ENCODE measurements around the gene VIPAS39. TPM values are rescaled to one million over a fixed set of nuclear protein-coding genes. Genes with fewer than 3 reads are reported as not detected.
"Not testable (repeated sequence)": the region's sequence is repeated elsewhere in the genome, so short reads cannot be mapped to it uniquely, and the experiment has no call there.

The VIPAS39 gene
- total RNA-seq, 3 donors from 2014 or later = 17.8 to 23.1 (median 18.0) TPM

GRCh38 chr14:77426396-77426795, 31.0 kb downstream of the VIPAS39 start:
- no peak for TF ChIP-seq CTCF (IDR thresholded peaks at IDR 0.05)
- H3K4me1 ChIP-seq (ENCODE audit: low read depth) = no peaks in the 10 kb centered on the region
- H3K9me3 ChIP-seq = no peaks in the 10 kb centered on the region
- intact Hi-C loops (cut with DNase I, micrococcal nuclease) = no loop called here
- ATAC-seq (no peak), DNase-seq (no peak)
- H3K36me3 ChIP-seq (ENCODE audit: low read depth) = peaks cover 3% of the 10 kb centered on the region
- H3K4me3 ChIP-seq = no peak overlapping the region

GRCh38 chr14:77424862-77425261, 32.5 kb downstream of the VIPAS39 start:
- peaks cover 3% of the 10 kb centered on the region for H3K36me3 ChIP-seq (ENCODE audit: low read depth)
- intact Hi-C loops (cut with DNase I, micrococcal nuclease) = no loop called here
- ATAC-seq = no peak
- no peaks in the 10 kb centered on the region for H3K4me1 ChIP-seq (ENCODE audit: low read depth)
- no peak for TF ChIP-seq CTCF (IDR thresholded peaks at IDR 0.05)
- H3K9me3 ChIP-seq = peaks cover 5% of the 10 kb centered on the region
- no peak for DNase-seq
- no peak overlapping the region for H3K4me3 ChIP-seq

- Histone ChIP-seq H3K36me3 (ENCODE audit: low read depth) (peaks cover 3% of the 10 kb centered on the region), H3K4me1 (ENCODE audit: low read depth) (no peaks in the 10 kb centered on the region), H3K9me3 (peaks cover 15% of the 10 kb centered on the region), H3K4me3 (no peak within 1 kb of the TSS)
- ATAC-seq (no peak), DNase-seq (no peak)
- intact Hi-C loops (cut with DNase I, micrococcal nuclease) = no loop called here
- TF ChIP-seq CTCF (IDR thresholded peaks at IDR 0.05) = no peak
Measured at GRCh38 chr14:77423423-77423822, 34.0 kb downstream of the VIPAS39 start, which contains the start of gene NOXRED1. Gene NOXRED1, minus strand, starts transcription at chr14:77423523. Its CDS starts 634 bp downstream, at chr14:77422889.

GRCh38 chr14:77421201-77421600, 36.2 kb downstream of the VIPAS39 start:
- Histone ChIP-seq H3K4me3 (no peak overlapping the region), H3K9me3 (peaks cover 15% of the 10 kb centered on the region), H3K4me1 (ENCODE audit: low read depth) (no peaks in the 10 kb centered on the region), H3K36me3 (ENCODE audit: low read depth) (no peaks in the 10 kb centered on the region)
- no peak for TF ChIP-seq CTCF (IDR thresholded peaks at IDR 0.05)
- ATAC-seq (no peak), DNase-seq (no peak)
- intact Hi-C loops (cut with DNase I, micrococcal nuclease) = no loop called here

- intact Hi-C loops (cut with DNase I, micrococcal nuclease) = no loop called here
- ATAC-seq (no peak), DNase-seq (no peak)
- no peak for TF ChIP-seq CTCF (IDR thresholded peaks at IDR 0.05)
- Histone ChIP-seq H3K36me3 (ENCODE audit: low read depth) (no peaks in the 10 kb centered on the region), H3K4me3 (no peak overlapping the region), H3K4me1 (ENCODE audit: low read depth) (no peaks in the 10 kb centered on the region), H3K9me3 (peaks cover 15% of the 10 kb centered on the region)
Measured at GRCh38 chr14:77416836-77417235, 40.6 kb downstream of the VIPAS39 start.

- H3K4me1 ChIP-seq (ENCODE audit: low read depth); intact Hi-C loops (cut with DNase I, micrococcal nuclease); H3K4me3 ChIP-seq; DNase-seq; H3K36me3 ChIP-seq (ENCODE audit: low read depth); ATAC-seq: not testable (repeated sequence)
- H3K9me3 ChIP-seq = peaks cover 15% of the 10 kb centered on the region
Measured at GRCh38 chr14:77416098-77416497, 41.3 kb downstream of the VIPAS39 start.

DNA sequence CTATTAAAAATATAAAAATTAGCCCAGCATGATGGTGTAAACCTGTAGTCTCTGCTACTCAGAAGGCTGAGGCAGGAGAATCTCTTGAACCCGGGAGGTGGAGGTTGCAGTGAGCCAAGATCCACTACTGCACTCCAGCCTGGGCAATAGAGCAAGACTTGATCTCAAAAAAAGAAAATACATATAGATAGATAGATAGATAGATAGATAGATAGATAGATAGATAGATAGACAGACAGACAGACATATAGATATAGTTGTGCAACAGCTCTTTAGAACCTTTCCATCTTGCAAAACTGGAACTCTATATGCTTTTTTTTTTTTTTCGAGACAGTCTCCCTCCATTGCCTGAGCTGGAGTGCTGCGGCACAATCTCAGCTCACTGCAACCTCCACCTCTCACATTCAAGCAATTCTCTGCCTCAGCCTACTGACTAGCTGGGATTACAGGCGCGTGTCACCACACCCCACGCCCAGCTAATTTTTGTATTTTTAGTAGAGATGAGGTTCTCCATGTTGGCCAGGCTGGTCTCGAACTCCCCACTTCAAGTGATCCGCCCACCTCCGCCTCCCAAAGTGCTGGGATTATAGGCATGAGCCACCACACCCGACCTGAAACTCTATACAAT, 41.9 kb downstream of the VIPAS39 start:
- H3K36me3 ChIP-seq (ENCODE audit: low read depth); H3K4me1 ChIP-seq (ENCODE audit: low read depth); ATAC-seq; DNase-seq; intact Hi-C loops (cut with DNase I, micrococcal nuclease); H3K4me3 ChIP-seq: not testable (repeated sequence)
- peaks cover 15% of the 10 kb centered on the region for H3K9me3 ChIP-seq
